Body of pancreas (tissue), 4 donors: ENCODE data around the gene PDIA5. TPM values are rescaled to one million over a fixed set of nuclear protein-coding genes. Genes with fewer than 3 reads are reported as not detected.

Experiments
- ATAC-seq: fragments of 150-250 bp; one replicate; pipeline ENCODE4 v1.9.1; 2016
- DNase-seq, 4 donors: peaks; one replicate each; pipeline ENCODE4 v3.0.0-alpha.2; 2019
- H3K27ac ChIP-seq, 4 donors: fragments of 200-600 bp; sonication (generic); 1 replicate in 3 of 4; 2 replicates in 1 of 4; pipeline versions ENCODE4 v1.5.1 to v1.6.1; 2016 to 2019; ENCODE audit warnings: mild to moderate bottlenecking in 1 of 4, mixed read lengths in 1 of 4, moderate library complexity in 1 of 4
- H3K27me3 ChIP-seq, 2 donors: fragments of 200-600 bp; sonication (generic); one replicate each; pipeline ENCODE4 v1.6.0; 2016; ENCODE audit warnings: mild to moderate bottlenecking in 1 of 2
- H3K36me3 ChIP-seq, 2 donors: fragments of 200-600 bp; sonication (generic); replicated peaks in 1 of 2; 2 replicates each; pipeline ENCODE4 v1.5.1; 2016; ENCODE audit warnings: low read depth in 2 of 2; ENCODE audit not compliant: insufficient read depth in 1 of 2
- H3K4me1 ChIP-seq: fragments of 200-600 bp; sonication (generic); one replicate; pipeline ENCODE4 v1.6.0; 2016
- H3K4me3 ChIP-seq, 2 donors: fragments of 200-600 bp; sonication (generic); 1 replicate in 1 of 2; 2 replicates in 1 of 2; pipeline ENCODE4 v1.5.1; 2016 to 2019
- H3K9me3 ChIP-seq, 3 donors: fragments of 200-600 bp; sonication (generic); 1 replicate in 2 of 3; 2 replicates in 1 of 3; pipeline ENCODE4 v1.5.1; 2016
- CTCF ChIP-seq, 7 experiments: fragments of 450-650 bp in 4 of 7; fragments of 200-600 bp in 3 of 7; sonication (generic) in 3 of 7; IDR thresholded peaks; one replicate each; pipeline ENCODE4 v1.5.1; 2016 to 2019; ENCODE audit warnings: antibody characterized with exemption in 7 of 7
- POLR2A ChIP-seq, 3 donors: fragments of 450-650 bp; IDR thresholded peaks; one replicate each; pipeline ENCODE4 v1.6.1; 2016; ENCODE audit warnings: antibody characterized with exemption in 3 of 3, mild to moderate bottlenecking in 2 of 3
- WGBS, 2 donors: methylation state at CpG; one replicate each; pipeline ENCODE4 v1.1.5; 2017; 5-methylcytosine and 5-hydroxymethylcytosine counted together
- intact Hi-C: fragments of 100-400 bp; cut with DNase I; formaldehyde crosslinking; loops from one replicate; pipeline ENCODE4 v1.15.1; 2023
- total RNA-seq, 2 donors: library from RNA; depleted of rRNA; stranded (reverse); fragments of >200 nt; gene quantifications; one replicate each; pipeline ENCODE4 v1.1.0, GENCODE V29; 2016

The PDIA5 gene
- total RNA-seq, 2 donors from 2014 or later, result 28.8 to 73.2 TPM

- TF ChIP-seq CTCF (IDR thresholded peaks at IDR 0.05), result no peak
- no peak for TF ChIP-seq POLR2A (IDR thresholded peaks at IDR 0.05)
- ATAC-seq (no peak), DNase-seq (no peak)
- no peaks in the 10 kb centered on the region for H3K27me3 ChIP-seq
- H3K4me1 ChIP-seq, result no peaks in the 10 kb centered on the region
- H3K27ac ChIP-seq, result no peak overlapping the region
- H3K36me3 ChIP-seq, result no peaks in the 10 kb centered on the region
- intact Hi-C loops, result no loop called here
- no peaks in the 10 kb centered on the region for H3K9me3 ChIP-seq
- H3K4me3 ChIP-seq, result no peak overlapping the region
These were observed 6.8 kb upstream of the PDIA5 start for GRCh38 chr3:123060054-123060453.

GRCh38 chr3:123061856-123062255, 5.0 kb upstream of the PDIA5 start:
- Histone ChIP-seq H3K4me1 (peaks cover 5% of the 10 kb centered on the region), H3K4me3 (no peak overlapping the region), H3K36me3 (no peaks in the 10 kb centered on the region), H3K27ac (no peak overlapping the region), H3K9me3 (no peaks in the 10 kb centered on the region), H3K27me3 (no peaks in the 10 kb centered on the region)
- ATAC-seq (no peak), DNase-seq (no peak)
- 68 to 74% methylated on average over 7 of the region's 7 CpGs for WGBS, 2 donors
- intact Hi-C loops, result no loop called here
- TF ChIP-seq CTCF (IDR thresholded peaks at IDR 0.05), result no peak
- no peak for TF ChIP-seq POLR2A (IDR thresholded peaks at IDR 0.05)

GRCh38 chr3:123063034-123063433, 3.8 kb upstream of the PDIA5 start:
- Histone ChIP-seq H3K36me3 (no peaks in the 10 kb centered on the region), H3K4me1 (peaks cover 11% of the 10 kb centered on the region), H3K27ac (no peak overlapping the region), H3K9me3 (no peaks in the 10 kb centered on the region), H3K27me3 (no peaks in the 10 kb centered on the region), H3K4me3 (no peak overlapping the region)
- DNase-seq (no peak), ATAC-seq (no peak)
- TF ChIP-seq CTCF (IDR thresholded peaks at IDR 0.05) (no peak), POLR2A (IDR thresholded peaks at IDR 0.05) (no peak)
- 92 to 93% methylated on average over 6 of the region's 6 CpGs for WGBS, 2 donors
- intact Hi-C loops, result no loop called here

GRCh38 chr3:123064506-123064905, 2.3 kb upstream of the PDIA5 start:
- Histone ChIP-seq H3K4me1 (peaks cover 26% of the 10 kb centered on the region), H3K36me3 (no peaks in the 10 kb centered on the region), H3K27ac (no peak overlapping the region), H3K9me3 (no peaks in the 10 kb centered on the region), H3K27me3 (no peaks in the 10 kb centered on the region), H3K4me3 (no peak overlapping the region)
- WGBS, 2 donors, result 94 to 95% methylated on average over 4 of the region's 4 CpGs
- TF ChIP-seq POLR2A (IDR thresholded peaks at IDR 0.05) (no peak), CTCF (IDR thresholded peaks at IDR 0.05) (no peak)
- no peak for DNase-seq
- intact Hi-C loops, result no loop called here
- ATAC-seq, result no peak

GRCh38 chr3:123064914-123065313, 1.9 kb upstream of the PDIA5 start:
- DNase-seq (no peak), ATAC-seq (no peak)
- 38 to 41% methylated on average over 1 of the region's 1 CpG for WGBS, 2 donors
- Histone ChIP-seq H3K9me3 (no peaks in the 10 kb centered on the region), H3K4me3 (no peak overlapping the region), H3K4me1 (peaks cover 30% of the 10 kb centered on the region), H3K27ac (no peak overlapping the region), H3K36me3 (no peaks in the 10 kb centered on the region), H3K27me3 (no peaks in the 10 kb centered on the region)
- TF ChIP-seq CTCF (IDR thresholded peaks at IDR 0.05) (no peak), POLR2A (IDR thresholded peaks at IDR 0.05) (no peak)
- intact Hi-C loops, result no loop called here
